HEK293 (cell line): ENCODE measurements around the gene ABI3BP.

Source experiments
- CTCF ChIA-PET: fragments of 350-600 bp; formaldehyde crosslinking; extraction: SDS; loops from one replicate; lab custom pipeline; 2021; ENCODE audit warnings: antibody characterized with exemption; lab: Yijun Ruan, JAX
- POLR2A ChIA-PET: fragments of 300-600 bp; formaldehyde crosslinking; extraction: SDS; loops from one replicate; lab custom pipeline; 2020; ENCODE audit warnings: antibody characterized with exemption, inconsistent platforms; lab: Yijun Ruan, JAX
- H3K27ac ChIP-seq: fragments of 200-500 bp; sonication (Bioruptor generic); 2 replicates; pipeline ENCODE4 v1.5.1; 2014; ENCODE audit warnings: low read depth, low read length, control low read depth, inconsistent platforms; ENCODE audit errors: extremely low read depth
- H3K36me3 ChIP-seq, 2 experiments: fragments of 200-500 bp in 1 of 2; sonication (Bioruptor generic) in 1 of 2; 1 replicate in 1 of 2; 2 replicates in 1 of 2; pipeline ENCODE4 v1.5.1; 2014 to 2017; ENCODE audit warnings: inconsistent platforms in 2 of 2, low read length in 2 of 2; ENCODE audit not compliant: control insufficient read depth in 2 of 2, insufficient read depth in 1 of 2
- H3K4me1 ChIP-seq: fragments of 200-500 bp; sonication (Bioruptor generic); 2 replicates; pipeline ENCODE4 v1.5.1; 2014; ENCODE audit warnings: mild to moderate bottlenecking, low read length, inconsistent platforms; ENCODE audit not compliant: control insufficient read depth, insufficient read depth
- H3K4me3 ChIP-seq: 2 replicates; pipeline ENCODE4 v1.5.1; 2011; ENCODE audit warnings: low read depth, mild to moderate bottlenecking, control low read depth, low read length, moderate library complexity
- H3K9me3 ChIP-seq: fragments of 200-500 bp; sonication (Bioruptor generic); 2 replicates; pipeline ENCODE4 v1.5.1; 2014; ENCODE audit warnings: low read depth, low read length, inconsistent platforms; ENCODE audit not compliant: control insufficient read depth, insufficient read depth
- KLF16 ChIP-seq: fragments of 450-650 bp; formaldehyde crosslinking; IDR thresholded peaks from 2 replicates; pipeline ENCODE4 v1.5.1; 2017; ENCODE audit warnings: missing biosample characterization, missing genetic modification characterization
- YY2 ChIP-seq: fragments of 450-650 bp; formaldehyde crosslinking; IDR thresholded peaks from 2 replicates; pipeline ENCODE4 v1.5.1; 2016; ENCODE audit warnings: missing biosample characterization, missing genetic modification characterization
- ZBTB20 ChIP-seq: fragments of 450-650 bp; formaldehyde crosslinking; IDR thresholded peaks from 2 replicates; pipeline ENCODE4 v1.5.1; 2016; ENCODE audit warnings: missing biosample characterization, missing genetic modification characterization
- ZNF112 ChIP-seq: fragments of 450-650 bp; formaldehyde crosslinking; IDR thresholded peaks from 2 replicates; pipeline ENCODE4 v1.5.0; 2017; ENCODE audit warnings: missing biosample characterization, missing genetic modification characterization
- ZNF132 ChIP-seq: fragments of 450-650 bp; formaldehyde crosslinking; IDR thresholded peaks from 2 replicates; pipeline ENCODE4 v1.5.1; 2017; ENCODE audit warnings: missing biosample characterization, missing genetic modification characterization, borderline replicate concordance
- ZNF214 ChIP-seq: fragments of 450-650 bp; formaldehyde crosslinking; IDR thresholded peaks from 2 replicates; pipeline ENCODE4 v1.5.1; 2017; ENCODE audit warnings: missing biosample characterization, mild to moderate bottlenecking, missing genetic modification characterization, borderline replicate concordance
- ZNF274 ChIP-seq, 2 experiments: fragments of 200-500 bp in 1 of 2; fragments of 450-650 bp in 1 of 2; sonication (Bioruptor generic) in 1 of 2; formaldehyde crosslinking in 1 of 2; IDR thresholded peaks; 2 replicates each; pipeline versions ENCODE4 v1.5.1 to v1.6.1; 2014 to 2016; ENCODE audit warnings: borderline replicate concordance in 1 of 2, inconsistent platforms in 1 of 2, low read length in 1 of 2, missing biosample characterization in 1 of 2, missing genetic modification characterization in 1 of 2
- ZNF473 ChIP-seq: fragments of 450-650 bp; formaldehyde crosslinking; IDR thresholded peaks from 2 replicates; pipeline ENCODE4 v1.5.1; 2017; ENCODE audit warnings: missing biosample characterization, missing genetic modification characterization
- ZNF501 ChIP-seq: fragments of 450-650 bp; formaldehyde crosslinking; IDR thresholded peaks from 2 replicates; pipeline ENCODE4 v1.5.1; 2016; ENCODE audit warnings: missing biosample characterization, missing genetic modification characterization
- ZNF510 ChIP-seq: fragments of 450-650 bp; formaldehyde crosslinking; IDR thresholded peaks from 2 replicates; pipeline ENCODE4 v1.5.1; 2018; ENCODE audit warnings: mild to moderate bottlenecking, missing genetic modification characterization, missing biosample characterization; ENCODE audit not compliant: insufficient replicate concordance
- ZNF548 ChIP-seq: fragments of 450-650 bp; formaldehyde crosslinking; IDR thresholded peaks from 2 replicates; pipeline ENCODE4 v1.5.1; 2016; ENCODE audit warnings: missing biosample characterization, missing genetic modification characterization
- ZNF600 ChIP-seq: fragments of 450-650 bp; formaldehyde crosslinking; IDR thresholded peaks from 2 replicates; pipeline ENCODE4 v1.5.1; 2016; ENCODE audit warnings: missing biosample characterization, missing genetic modification characterization
- ZNF624 ChIP-seq: fragments of 450-650 bp; formaldehyde crosslinking; IDR thresholded peaks from 2 replicates; pipeline ENCODE4 v1.5.1; 2017; ENCODE audit warnings: missing biosample characterization, missing genetic modification characterization
- ZNF629 ChIP-seq: fragments of 450-650 bp; formaldehyde crosslinking; IDR thresholded peaks from 2 replicates; pipeline ENCODE4 v1.5.1; 2017; ENCODE audit warnings: missing biosample characterization, missing genetic modification characterization
- TF ChIP-seq, protein P1 (sequence below): fragments of 450-650 bp; formaldehyde crosslinking; IDR thresholded peaks from 2 replicates; pipeline ENCODE4 v1.5.1; 2016; ENCODE audit warnings: missing biosample characterization, missing genetic modification characterization
- TF ChIP-seq, protein P2 (sequence below): fragments of 450-650 bp; formaldehyde crosslinking; IDR thresholded peaks from 2 replicates; pipeline ENCODE4 v1.5.1; 2017; ENCODE audit warnings: missing biosample characterization, missing genetic modification characterization
- TF ChIP-seq, protein P3 (sequence below): fragments of 450-650 bp; formaldehyde crosslinking; IDR thresholded peaks from 2 replicates; pipeline ENCODE4 v1.5.1; 2016; ENCODE audit warnings: missing biosample characterization, missing genetic modification characterization
- TF ChIP-seq, protein P4 (sequence below): fragments of 450-650 bp; formaldehyde crosslinking; IDR thresholded peaks from 2 replicates; pipeline ENCODE4 v1.5.0; 2017; ENCODE audit warnings: missing biosample characterization, missing genetic modification characterization, borderline replicate concordance
- TF ChIP-seq, protein P5 (sequence below): fragments of 450-650 bp; formaldehyde crosslinking; IDR thresholded peaks from 2 replicates; pipeline ENCODE4 v1.5.1; 2016; ENCODE audit warnings: missing biosample characterization, missing genetic modification characterization, low read depth
- TF ChIP-seq, protein P6 (sequence below): fragments of 450-650 bp; formaldehyde crosslinking; IDR thresholded peaks from 2 replicates; pipeline ENCODE4 v1.5.1; 2017; ENCODE audit warnings: missing biosample characterization, missing genetic modification characterization

ABI3BP gene

DNA sequence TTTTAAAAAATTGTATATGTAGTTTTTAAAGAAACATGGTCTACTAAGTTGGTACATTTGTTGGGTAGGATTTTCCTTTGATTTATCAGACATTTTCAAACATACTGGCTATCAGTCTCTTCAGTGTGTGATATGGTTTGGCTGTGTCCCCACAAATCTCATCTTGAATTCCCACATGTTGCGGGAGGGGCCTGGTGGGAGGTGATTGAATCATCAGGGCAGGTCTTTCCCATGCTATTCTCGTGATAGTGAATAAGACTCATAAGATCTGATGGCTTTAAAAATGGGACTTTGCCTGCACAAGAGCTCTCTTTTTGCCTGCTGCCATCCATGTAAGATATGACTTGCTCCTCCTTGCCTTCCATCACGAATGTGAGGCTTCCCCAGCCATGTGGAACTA lies 121.9 kb downstream of the ABI3BP start:
- Histone ChIP-seq H3K9me3 (no peaks in the 10 kb centered on the region), H3K36me3 (no peaks in the 10 kb centered on the region), H3K4me3 (no peak overlapping the region), H3K27ac (no peak overlapping the region), H3K4me1 (no peaks in the 10 kb centered on the region; the same call in 1 of the 2 replicates)
- ChIA-PET CTCF (no interaction called here), POLR2A (no interaction called here)
- TF ChIP-seq ZNF214 (no peak), ZNF510 (tag by site-specific recombination) (no peak), ZNF548 (tag by site-specific recombination) (no peak), ZNF624 (tag by site-specific recombination) (no peak), ZNF629 (tag by site-specific recombination) (no peak), ZNF274 (IDR thresholded peaks at IDR 0.05; ENCODE audit: low read length) (no peak), ZNF274 (tag by site-specific recombination; IDR thresholded peaks at IDR 0.05; ENCODE audit: borderline replicate concordance) (no peak), ZNF600 (tag by site-specific recombination) (no peak), KLF16 (tag by site-specific recombination) (no peak), ZBTB20 (tag by site-specific recombination) (no peak), ZNF501 (tag by site-specific recombination) (no peak), YY2 (no peak), ZNF112 (tag by site-specific recombination) (no peak), ZNF473 (tag by site-specific recombination) (no peak), ZNF132 (tag by site-specific recombination) (no peak)
- TF ChIP-seq, protein P1, sequence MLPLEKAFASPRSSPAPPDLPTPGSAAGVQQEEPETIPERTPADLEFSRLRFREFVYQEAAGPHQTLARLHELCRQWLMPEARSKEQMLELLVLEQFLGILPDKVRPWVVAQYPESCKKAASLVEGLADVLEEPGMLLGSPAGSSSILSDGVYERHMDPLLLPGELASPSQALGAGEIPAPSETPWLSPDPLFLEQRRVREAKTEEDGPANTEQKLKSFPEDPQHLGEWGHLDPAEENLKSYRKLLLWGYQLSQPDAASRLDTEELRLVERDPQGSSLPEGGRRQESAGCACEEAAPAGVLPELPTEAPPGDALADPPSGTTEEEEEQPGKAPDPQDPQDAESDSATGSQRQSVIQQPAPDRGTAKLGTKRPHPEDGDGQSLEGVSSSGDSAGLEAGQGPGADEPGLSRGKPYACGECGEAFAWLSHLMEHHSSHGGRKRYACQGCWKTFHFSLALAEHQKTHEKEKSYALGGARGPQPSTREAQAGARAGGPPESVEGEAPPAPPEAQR (tag by site-specific recombination) = no peak
- TF ChIP-seq, protein P2, sequence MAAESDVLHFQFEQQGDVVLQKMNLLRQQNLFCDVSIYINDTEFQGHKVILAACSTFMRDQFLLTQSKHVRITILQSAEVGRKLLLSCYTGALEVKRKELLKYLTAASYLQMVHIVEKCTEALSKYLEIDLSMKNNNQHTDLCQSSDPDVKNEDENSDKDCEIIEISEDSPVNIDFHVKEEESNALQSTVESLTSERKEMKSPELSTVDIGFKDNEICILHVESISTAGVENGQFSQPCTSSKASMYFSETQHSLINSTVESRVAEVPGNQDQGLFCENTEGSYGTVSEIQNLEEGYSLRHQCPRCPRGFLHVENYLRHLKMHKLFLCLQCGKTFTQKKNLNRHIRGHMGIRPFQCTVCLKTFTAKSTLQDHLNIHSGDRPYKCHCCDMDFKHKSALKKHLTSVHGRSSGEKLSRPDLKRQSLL (tag by site-specific recombination) = no peak
- TF ChIP-seq, protein P3, sequence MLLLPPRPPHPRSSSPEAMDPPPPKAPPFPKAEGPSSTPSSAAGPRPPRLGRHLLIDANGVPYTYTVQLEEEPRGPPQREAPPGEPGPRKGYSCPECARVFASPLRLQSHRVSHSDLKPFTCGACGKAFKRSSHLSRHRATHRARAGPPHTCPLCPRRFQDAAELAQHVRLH (tag by site-specific recombination) = no peak
- TF ChIP-seq, protein P4, sequence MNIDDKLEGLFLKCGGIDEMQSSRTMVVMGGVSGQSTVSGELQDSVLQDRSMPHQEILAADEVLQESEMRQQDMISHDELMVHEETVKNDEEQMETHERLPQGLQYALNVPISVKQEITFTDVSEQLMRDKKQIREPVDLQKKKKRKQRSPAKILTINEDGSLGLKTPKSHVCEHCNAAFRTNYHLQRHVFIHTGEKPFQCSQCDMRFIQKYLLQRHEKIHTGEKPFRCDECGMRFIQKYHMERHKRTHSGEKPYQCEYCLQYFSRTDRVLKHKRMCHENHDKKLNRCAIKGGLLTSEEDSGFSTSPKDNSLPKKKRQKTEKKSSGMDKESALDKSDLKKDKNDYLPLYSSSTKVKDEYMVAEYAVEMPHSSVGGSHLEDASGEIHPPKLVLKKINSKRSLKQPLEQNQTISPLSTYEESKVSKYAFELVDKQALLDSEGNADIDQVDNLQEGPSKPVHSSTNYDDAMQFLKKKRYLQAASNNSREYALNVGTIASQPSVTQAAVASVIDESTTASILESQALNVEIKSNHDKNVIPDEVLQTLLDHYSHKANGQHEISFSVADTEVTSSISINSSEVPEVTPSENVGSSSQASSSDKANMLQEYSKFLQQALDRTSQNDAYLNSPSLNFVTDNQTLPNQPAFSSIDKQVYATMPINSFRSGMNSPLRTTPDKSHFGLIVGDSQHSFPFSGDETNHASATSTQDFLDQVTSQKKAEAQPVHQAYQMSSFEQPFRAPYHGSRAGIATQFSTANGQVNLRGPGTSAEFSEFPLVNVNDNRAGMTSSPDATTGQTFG (tag by site-specific recombination) = no peak

DNA sequence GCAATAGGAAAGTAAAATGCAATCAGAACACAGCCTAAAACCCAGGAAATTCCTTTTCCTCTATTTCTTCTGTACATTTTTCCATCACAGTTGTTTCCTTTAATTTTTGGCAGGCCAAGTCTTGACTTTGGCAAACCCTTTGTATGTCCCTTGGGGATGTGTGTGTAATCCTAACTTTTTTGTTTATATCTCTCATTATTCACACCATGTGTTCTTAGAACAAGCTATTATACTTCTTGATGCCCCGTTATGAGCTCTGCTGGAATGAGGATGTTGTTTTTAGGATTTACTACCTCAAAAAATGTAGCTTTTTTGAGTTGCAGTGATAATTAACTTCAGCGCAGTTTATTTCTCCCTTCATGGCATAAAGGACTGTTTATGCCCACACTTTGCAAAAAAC lies 123.4 kb downstream of the ABI3BP start:
- no peak overlapping the region for H3K4me3 ChIP-seq
- TF ChIP-seq, protein P5, sequence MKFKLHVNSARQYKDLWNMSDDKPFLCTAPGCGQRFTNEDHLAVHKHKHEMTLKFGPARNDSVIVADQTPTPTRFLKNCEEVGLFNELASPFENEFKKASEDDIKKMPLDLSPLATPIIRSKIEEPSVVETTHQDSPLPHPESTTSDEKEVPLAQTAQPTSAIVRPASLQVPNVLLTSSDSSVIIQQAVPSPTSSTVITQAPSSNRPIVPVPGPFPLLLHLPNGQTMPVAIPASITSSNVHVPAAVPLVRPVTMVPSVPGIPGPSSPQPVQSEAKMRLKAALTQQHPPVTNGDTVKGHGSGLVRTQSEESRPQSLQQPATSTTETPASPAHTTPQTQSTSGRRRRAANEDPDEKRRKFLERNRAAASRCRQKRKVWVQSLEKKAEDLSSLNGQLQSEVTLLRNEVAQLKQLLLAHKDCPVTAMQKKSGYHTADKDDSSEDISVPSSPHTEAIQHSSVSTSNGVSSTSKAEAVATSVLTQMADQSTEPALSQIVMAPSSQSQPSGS = no peak
- TF ChIP-seq, protein P6, sequence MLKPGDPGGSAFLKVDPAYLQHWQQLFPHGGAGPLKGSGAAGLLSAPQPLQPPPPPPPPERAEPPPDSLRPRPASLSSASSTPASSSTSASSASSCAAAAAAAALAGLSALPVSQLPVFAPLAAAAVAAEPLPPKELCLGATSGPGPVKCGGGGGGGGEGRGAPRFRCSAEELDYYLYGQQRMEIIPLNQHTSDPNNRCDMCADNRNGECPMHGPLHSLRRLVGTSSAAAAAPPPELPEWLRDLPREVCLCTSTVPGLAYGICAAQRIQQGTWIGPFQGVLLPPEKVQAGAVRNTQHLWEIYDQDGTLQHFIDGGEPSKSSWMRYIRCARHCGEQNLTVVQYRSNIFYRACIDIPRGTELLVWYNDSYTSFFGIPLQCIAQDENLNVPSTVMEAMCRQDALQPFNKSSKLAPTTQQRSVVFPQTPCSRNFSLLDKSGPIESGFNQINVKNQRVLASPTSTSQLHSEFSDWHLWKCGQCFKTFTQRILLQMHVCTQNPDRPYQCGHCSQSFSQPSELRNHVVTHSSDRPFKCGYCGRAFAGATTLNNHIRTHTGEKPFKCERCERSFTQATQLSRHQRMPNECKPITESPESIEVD = peak; percentile 63
- TF ChIP-seq, all 188 proteins: peak for 1
- ChIA-PET CTCF (no interaction called here), POLR2A (no interaction called here)
- Histone ChIP-seq H3K4me1 (no peaks in the 10 kb centered on the region), H3K9me3 (no peaks in the 10 kb centered on the region), H3K36me3 (no peaks in the 10 kb centered on the region), H3K27ac (no peak overlapping the region)
